ENCODE data around the gene ELFN1. TPM values are rescaled to one million over a fixed set of nuclear protein-coding genes. Genes with fewer than 3 reads are reported as not detected.
A peak's percentile ranks its signal among the peaks of the same experiment; 100 is the strongest.

Gene ELFN1
- total RNA-seq, 6 donors from 2014 or later: 0.11 to 3.0 (median 0.30) TPM; not detected in 1

- TF ChIP-seq POLR2AphosphoS5 (IDR thresholded peaks at IDR 0.05) (no peak), EP300 (IDR thresholded peaks at IDR 0.05) (no peak), CTCF (IDR thresholded peaks at IDR 0.05) (no peak), POLR2A (IDR thresholded peaks at IDR 0.05) (no peak)
- no peaks in the 10 kb centered on the region for H3K4me1 ChIP-seq
- H3K9me3 ChIP-seq: peaks cover 0 to 8% (median 5%) of the 10 kb centered on the region in 4 donors
- DNase-seq (no peak), ATAC-seq (ENCODE audit: low FRiP score in 2 of 2) (no peak)
- H3K27me3 ChIP-seq: no peaks in the 10 kb centered on the region
- 85 to 88% methylated on average over 14 of the region's 14 CpGs for WGBS, 2 donors
- H3K4me3 ChIP-seq: no peak overlapping the region
- no peak overlapping the region for H3K27ac ChIP-seq
- H3K36me3 ChIP-seq: no peaks in the 10 kb centered on the region
Measured at GRCh38 chr7:1779445-1779844, 109.4 kb downstream of the ELFN1 start.

GRCh38 chr7:1781369-1781768, 111.3 kb downstream of the ELFN1 start:
- Histone ChIP-seq H3K4me3 (no peak overlapping the region), H3K4me1 (no peaks in the 10 kb centered on the region), H3K9me3 (peaks cover 0 to 9% (median 6%) of the 10 kb centered on the region in 4 donors), H3K27me3 (no peaks in the 10 kb centered on the region), H3K36me3 (no peaks in the 10 kb centered on the region), H3K27ac (no peak overlapping the region)
- TF ChIP-seq POLR2AphosphoS5 (IDR thresholded peaks at IDR 0.05) (no peak), EP300 (IDR thresholded peaks at IDR 0.05) (no peak), CTCF (IDR thresholded peaks at IDR 0.05) (no peak), POLR2A (IDR thresholded peaks at IDR 0.05) (no peak)
- ATAC-seq (ENCODE audit: low FRiP score in 2 of 2): peak in 1 of 2 donors; percentile 53
- DNase-seq: no peak
- WGBS, 2 donors: 92 to 93% methylated on average over 12 of the region's 12 CpGs

GRCh38 chr7:1785839-1786238, 115.8 kb downstream of the ELFN1 start:
- Histone ChIP-seq H3K36me3 (no peaks in the 10 kb centered on the region), H3K27ac (no peak overlapping the region), H3K9me3 (peaks cover 0 to 8% (median 4%) of the 10 kb centered on the region in 4 donors), H3K27me3 (no peaks in the 10 kb centered on the region), H3K4me3 (no peak overlapping the region), H3K4me1 (no peaks in the 10 kb centered on the region)
- DNase-seq: no peak
- no peak for ATAC-seq (ENCODE audit: low FRiP score in 2 of 2)
- TF ChIP-seq POLR2AphosphoS5 (IDR thresholded peaks at IDR 0.05) (no peak), EP300 (IDR thresholded peaks at IDR 0.05) (no peak), POLR2A (IDR thresholded peaks at IDR 0.05) (no peak), CTCF (IDR thresholded peaks at IDR 0.05) (no peak)
- WGBS, 2 donors: 87% methylated on average over 3 of the region's 3 CpGs

- DNase-seq: no peak
- TF ChIP-seq POLR2A (IDR thresholded peaks at IDR 0.05): no peak
- no peak for TF ChIP-seq CTCF (IDR thresholded peaks at IDR 0.05)
- no peak for TF ChIP-seq POLR2AphosphoS5 (IDR thresholded peaks at IDR 0.05)
- no peak for TF ChIP-seq EP300 (IDR thresholded peaks at IDR 0.05)
- no peaks in the 10 kb centered on the region for H3K36me3 ChIP-seq
- H3K27ac ChIP-seq: no peak overlapping the region
- peaks cover 0 to 13% (median 7%) of the 10 kb centered on the region in 4 donors for H3K9me3 ChIP-seq
- H3K4me3 ChIP-seq: no peak overlapping the region
- 76 to 86% methylated on average over 9 of the region's 9 CpGs for WGBS, 2 donors
- no peaks in the 10 kb centered on the region for H3K27me3 ChIP-seq
- no peaks in the 10 kb centered on the region for H3K4me1 ChIP-seq
- no peak for ATAC-seq (ENCODE audit: low FRiP score in 2 of 2)
Measured at GRCh38 chr7:1787241-1787640, 117.2 kb downstream of the ELFN1 start.

- no peak for DNase-seq
Measured at GRCh38 chr7:1787681-1788235, 117.7 kb downstream of the ELFN1 start.

More at GRCh38 chr7:1787681-1788235, 117.7 kb downstream of the ELFN1 start:
- Histone ChIP-seq H3K36me3 (no peaks in the 10 kb centered on the region), H3K27me3 (no peaks in the 10 kb centered on the region), H3K9me3 (peaks cover 0 to 14% (median 8%) of the 10 kb centered on the region in 4 donors), H3K4me3 (no peak overlapping the region), H3K27ac (no peak overlapping the region), H3K4me1 (no peaks in the 10 kb centered on the region)
- 93 to 95% methylated on average over 13 to 18 of the region's 18 CpGs for WGBS, 2 donors
- no peak for ATAC-seq (ENCODE audit: low FRiP score in 2 of 2)
- TF ChIP-seq POLR2AphosphoS5 (IDR thresholded peaks at IDR 0.05): no peak
- no peak for TF ChIP-seq CTCF (IDR thresholded peaks at IDR 0.05)
- no peak for TF ChIP-seq POLR2A (IDR thresholded peaks at IDR 0.05)
- no peak for TF ChIP-seq EP300 (IDR thresholded peaks at IDR 0.05)
